IMR-90 (cell line): Measurements from ENCODE around the gene EDN2. TPM values are rescaled to one million over a fixed set of nuclear protein-coding genes. Genes with fewer than 3 reads are reported as not detected.

Experiments
- ATAC-seq: fragments of 200-7000 bp; cut with Tn5 transposase; 2 replicates; pipeline ENCODE4 v1.9.1; 2020; ENCODE audit warnings: low read depth, mild to moderate bottlenecking, moderate library complexity
- BruUV-seq: library from RNA; stranded (reverse); fragments of 400-500 nt; replicated peaks from 2 replicates; lab custom pipeline; 2021; lab: Mats Ljungman, UMichigan
- CTCF ChIA-PET: fragments of 300-600 bp; formaldehyde crosslinking; extraction: SDS; loops from one replicate; lab custom pipeline; 2021; ENCODE audit warnings: antibody characterized with exemption; lab: Yijun Ruan, JAX
- POLR2A ChIA-PET: fragments of 300-600 bp; sonication (Branson Sonifier 250); formaldehyde crosslinking; loops from one replicate; lab custom pipeline; 2022; ENCODE audit warnings: antibody characterized with exemption; ENCODE audit not compliant: unreplicated experiment; lab: Charles Lee
- DNase-seq: peaks from one replicate; pipeline ENCODE4 v3.0.0; 2013
- H2AFZ ChIP-seq: replicated peaks from 2 replicates; pipeline ENCODE3; 2013; ENCODE audit warnings: low read length, mild to moderate bottlenecking; ENCODE audit not compliant: poor library complexity
- H2AK5ac ChIP-seq: 2 replicates; pipeline ENCODE4 v1.6.1; 2013; ENCODE audit warnings: low read depth, low read length, inconsistent platforms
- H2AK9ac ChIP-seq: replicated peaks from 2 replicates; pipeline ENCODE3; 2013; ENCODE audit warnings: mild to moderate bottlenecking, low read depth, low read length, moderate library complexity; ENCODE audit not compliant: poor library complexity
- H2BK120ac ChIP-seq: 2 replicates; pipeline ENCODE4 v1.6.1; 2013; ENCODE audit warnings: low read depth, low read length, inconsistent platforms
- H2BK15ac ChIP-seq: 3 replicates; pipeline ENCODE4 v1.6.1; 2013; ENCODE audit warnings: low read depth, low read length, inconsistent platforms
- H2BK20ac ChIP-seq: 2 replicates; pipeline ENCODE4 v1.6.1; 2013; ENCODE audit warnings: low read depth, mild to moderate bottlenecking, inconsistent platforms, low read length, moderate library complexity
- H2BK5ac ChIP-seq: 2 replicates; pipeline ENCODE4 v1.6.1; 2013; ENCODE audit warnings: mild to moderate bottlenecking, low read depth, low read length, inconsistent platforms; ENCODE audit not compliant: poor library complexity, severe bottlenecking
- H3K14ac ChIP-seq: replicated peaks from 2 replicates; pipeline ENCODE4 v1.6.1; 2013; ENCODE audit warnings: low read depth, low read length, inconsistent platforms
- H3K18ac ChIP-seq: 2 replicates; pipeline ENCODE4 v1.6.1; 2013; ENCODE audit warnings: low read depth, low read length, control low read depth
- H3K23ac ChIP-seq: 2 replicates; pipeline ENCODE4 v1.6.1; 2013; ENCODE audit warnings: low read depth, low read length, inconsistent platforms
- H3K27ac ChIP-seq: 2 replicates; pipeline ENCODE4 v1.5.1; 2013; ENCODE audit warnings: mild to moderate bottlenecking, control low read depth, low read length; ENCODE audit not compliant: insufficient read depth
- H3K27me3 ChIP-seq: 2 replicates; pipeline ENCODE4 v1.6.1; 2013; ENCODE audit warnings: low read length; ENCODE audit not compliant: control insufficient read depth, insufficient read depth
- H3K36me3 ChIP-seq: 2 replicates; pipeline ENCODE4 v1.6.1; 2013; ENCODE audit warnings: low read length, mixed read lengths; ENCODE audit not compliant: control insufficient read depth, insufficient read depth
- H3K4ac ChIP-seq: 2 replicates; pipeline ENCODE4 v1.6.1; 2013; ENCODE audit warnings: low read depth, low read length, inconsistent platforms
- H3K4me1 ChIP-seq: 2 replicates; pipeline ENCODE4 v1.6.1; 2013; ENCODE audit warnings: low read length, mixed read lengths; ENCODE audit not compliant: control insufficient read depth, insufficient read depth
- H3K4me2 ChIP-seq: 2 replicates; pipeline ENCODE4 v1.6.1; 2013; ENCODE audit warnings: low read depth, mild to moderate bottlenecking, control low read depth, low read length, moderate library complexity
- H3K4me3 ChIP-seq: 2 replicates; pipeline ENCODE4 v1.5.1; 2013; ENCODE audit warnings: low read depth, mild to moderate bottlenecking, control low read depth, low read length, moderate library complexity; ENCODE audit not compliant: insufficient read depth
- H3K56ac ChIP-seq: 2 replicates; pipeline ENCODE4 v1.6.1; 2013; ENCODE audit warnings: low read length, inconsistent platforms; ENCODE audit not compliant: insufficient read depth; ENCODE audit errors: extremely low read depth
- H3K79me1 ChIP-seq, 2 experiments: 2 replicates each; pipeline ENCODE4 v1.6.1; 2013; ENCODE audit warnings: low read length in 2 of 2, inconsistent platforms in 1 of 2, low read depth in 1 of 2
- H3K9ac ChIP-seq: 2 replicates; pipeline ENCODE4 v1.6.1; 2013; ENCODE audit warnings: low read depth, low read length, control low read depth
- H3K9me1 ChIP-seq: 2 replicates; pipeline ENCODE4 v1.6.1; 2013; ENCODE audit warnings: low read length, inconsistent platforms; ENCODE audit not compliant: insufficient read depth
- H3K9me3 ChIP-seq: 2 replicates; pipeline ENCODE4 v1.6.1; 2013; ENCODE audit warnings: low read length; ENCODE audit not compliant: control insufficient read depth, insufficient read depth
- H4K20me1 ChIP-seq: 2 replicates; pipeline ENCODE4 v1.6.1; 2013; ENCODE audit warnings: low read length, inconsistent platforms; ENCODE audit not compliant: insufficient read depth
- H4K5ac ChIP-seq: 2 replicates; pipeline ENCODE4 v1.6.1; 2013; ENCODE audit warnings: mild to moderate bottlenecking, low read depth, low read length, control low read depth
- H4K8ac ChIP-seq, 2 experiments: 2 replicates each; pipeline ENCODE4 v1.6.1; 2013; ENCODE audit warnings: low read depth in 2 of 2, low read length in 2 of 2, control low read depth in 1 of 2, inconsistent platforms in 1 of 2
- H4K91ac ChIP-seq: 2 replicates; pipeline ENCODE4 v1.6.1; 2013; ENCODE audit warnings: low read depth, low read length, inconsistent platforms; ENCODE audit not compliant: insufficient read depth
- MAFK ChIP-seq: IDR thresholded peaks from 2 replicates; pipeline ENCODE4 v1.6.1; 2012; ENCODE audit warnings: low read depth, low read length, improper control_type of control experiment
- MXI1 ChIP-seq: IDR thresholded peaks from 2 replicates; pipeline ENCODE4 v1.6.1; 2012; ENCODE audit warnings: low read depth, mild to moderate bottlenecking, low read length, moderate library complexity, borderline replicate concordance
- RCOR1 ChIP-seq: IDR thresholded peaks from 2 replicates; pipeline ENCODE4 v1.6.1; 2012; ENCODE audit warnings: mild to moderate bottlenecking, low read length, improper control_type of control experiment; ENCODE audit not compliant: insufficient replicate concordance
- SMC3 ChIP-seq: fragments of 150-350 bp; IDR thresholded peaks from 2 replicates; pipeline ENCODE4 v1.6.1; 2016; ENCODE audit warnings: low read depth, mild to moderate bottlenecking, antibody characterized with exemption, low read length, moderate library complexity
- WGBS, 2 experiments: methylation state at CpG; one replicate each; pipeline versions ENCODE4 v1.1.5 to v1.1.7; 2013; ENCODE audit warnings: missing lambda C conversion rate in 2 of 2; ENCODE audit not compliant: insufficient read length in 1 of 2; ENCODE audit errors: extremely low coverage in 2 of 2; 5-methylcytosine and 5-hydroxymethylcytosine counted together
- dilution Hi-C: fragments of 300-500 bp; cut with HindIII; formaldehyde crosslinking; loops from one replicate; pipeline ENCODE4 v1.14.3; 2018; ENCODE audit warnings: low sequenced_read_pairs; ENCODE audit not compliant: unreplicated experiment
- in situ Hi-C: fragments of 300-500 bp; cut with MboI; formaldehyde crosslinking; loops from 3 replicates; pipeline ENCODE4 v1.14.3; 2019; ENCODE audit warnings: low sequenced_read_pairs, inconsistent platforms, mixed read lengths
- intact Hi-C: fragments of 100-400 bp; cut with micrococcal nuclease; formaldehyde crosslinking; loops from 2 replicates; pipeline ENCODE4 v1.10.0; 2022
- polyA plus RNA-seq, 3 experiments: library from polyadenylated mRNA; depleted of rRNA; stranded (reverse); fragments of >200 nt; gene quantifications; 2 replicates each; pipeline ENCODE4 v1.2.3, GENCODE V29; 2012; ENCODE audit warnings: low replicate concordance in 1 of 3
- total RNA-seq: library from RNA; depleted of rRNA; stranded (reverse); fragments of >200 nt; gene quantifications from 2 replicates; pipeline ENCODE4 v1.2.3, GENCODE V29; 2012

EDN2 gene
- total and polyA plus RNA-seq, 2 of the 4 experiments (the other 2 are of a cell fraction), result 0.27 TPM; not detected in 1

- TF ChIP-seq MXI1 (no peak), RCOR1 (no peak), MAFK (no peak), SMC3 (no peak)
- H3K18ac ChIP-seq, result no peak overlapping the region
- H3K56ac ChIP-seq, result no peak overlapping the region
- no peak overlapping the region for H3K23ac ChIP-seq
- peak overlapping the region; percentile 93 for H2BK120ac ChIP-seq
- POLR2A ChIA-PET, result no interaction called here
- peak overlapping the region; percentile 99 for H4K91ac ChIP-seq
- no peaks in the 10 kb centered on the region for H3K36me3 ChIP-seq
- H3K9ac ChIP-seq, result no peak overlapping the region
- no peak overlapping the region for H3K4me3 ChIP-seq
- peak overlapping the region; percentile 100 for H2AK5ac ChIP-seq
- H2BK20ac ChIP-seq, result peak overlapping the region; percentile 95
- no peaks in the 10 kb centered on the region for H3K79me1 ChIP-seq
- H2AK9ac ChIP-seq, result peak overlapping the region; percentile 99
- H3K27ac ChIP-seq, result no peak overlapping the region; the same call in 1 of the 2 replicates
- CTCF ChIA-PET, result interaction anchor here (0.9 kb wide), 1 partner anchor 15 kb away, joined by 3 read pairs; no protein-coding TSS in a partner anchor
- no peaks in the 10 kb centered on the region; the same call in 1 of the 2 replicates for H4K20me1 ChIP-seq
- H3K14ac ChIP-seq, result 0 out of 2 replicates have a peak overlapping the region, but pooled peaks have one; percentile 31
- H4K8ac ChIP-seq, result peak overlapping the region in 1 of 2 experiments; percentile 98; a peak in 2 of 4 replicates
- H3K4me1 ChIP-seq, result peaks cover 22% of the 10 kb centered on the region
- no peaks in the 10 kb centered on the region for H3K27me3 ChIP-seq
- WGBS, 2 experiments, result 96% methylated on average over 5 of the region's 17 CpGs; no CpG with 5 or more reads in 1 of the 2 experiments
- H3K9me3 ChIP-seq, result no peaks in the 10 kb centered on the region
- H2BK15ac ChIP-seq, result peak overlapping the region; percentile 100
- H2AFZ ChIP-seq, result peak overlapping the region; percentile 17
- dilution Hi-C loops (no loop called here), intact Hi-C loops (no loop called here), in situ Hi-C loops (no loop called here)
- no peak for DNase-seq
- peak overlapping the region; percentile 75 for H3K4ac ChIP-seq
- H4K5ac ChIP-seq, result no peak overlapping the region
- no peak overlapping the region for H3K4me2 ChIP-seq
- peaks cover 31% of the 10 kb centered on the region for H3K9me1 ChIP-seq
- ATAC-seq, result no peak
- BruUV-seq, result no TSS peak
- peak overlapping the region; percentile 38 for H2BK5ac ChIP-seq
Observed at GRCh38 chr1:41494351-41495209, 10.1 kb upstream of the EDN2 start.
